GM12891 (cell line): ENCODE data around the gene TEAD3. TPM values are rescaled to one million over a fixed set of nuclear protein-coding genes. Genes with fewer than 3 reads are reported as not detected.
"Not testable (repeated sequence)": the region's sequence is repeated elsewhere in the genome, so short reads cannot be mapped to it uniquely, and the experiment has no call there.

Source experiments
- DNase-seq: peaks from one replicate; pipeline ENCODE4 v3.0.0; 2011; ENCODE audit warnings: low spot score; ENCODE audit not compliant: insufficient read length
- FAIRE-seq: peaks from 2 replicates; lab custom pipeline; 2011; peaks lifted over from hg19 to GRCh38; lab: Jason Lieb, UNC
- PAX5 ChIP-seq: IDR thresholded peaks from 2 replicates; pipeline ENCODE4 v1.6.1; 2011; ENCODE audit warnings: low read length, moderate library complexity, mild to moderate bottlenecking; ENCODE audit not compliant: insufficient read depth, severe bottlenecking
- POLR2A ChIP-seq: IDR thresholded peaks from 2 replicates; pipeline ENCODE4 v1.6.1; 2011; ENCODE audit warnings: low read depth, low read length, control low read depth
- POLR2AphosphoS5 ChIP-seq: IDR thresholded peaks from 2 replicates; pipeline ENCODE4 v1.6.1; 2011; ENCODE audit warnings: low read depth, low read length, control low read depth
- POU2F2 ChIP-seq: IDR thresholded peaks from 2 replicates; pipeline ENCODE4 v1.6.1; 2011; ENCODE audit warnings: low read depth, mild to moderate bottlenecking, control low read depth, low read length, moderate library complexity
- SPI1 ChIP-seq: IDR thresholded peaks from 2 replicates; pipeline ENCODE4 v1.6.1; 2011; ENCODE audit warnings: low read depth, low read length, control low read depth
- TAF1 ChIP-seq: IDR thresholded peaks from 2 replicates; pipeline ENCODE4 v1.6.1; 2011; ENCODE audit warnings: low read depth, low read length, control low read depth
- polyA plus RNA-seq: library from polyadenylated mRNA; unstranded; fragments of >200 nt; gene quantifications from one replicate; pipeline ENCODE4 v1.2.1, GENCODE V29; 2012; ENCODE audit warnings: low read depth, missing spikeins, inconsistent platforms; ENCODE audit not compliant: missing spikeins

Gene TEAD3
- polyA plus RNA-seq, result 0.06 TPM

DNA sequence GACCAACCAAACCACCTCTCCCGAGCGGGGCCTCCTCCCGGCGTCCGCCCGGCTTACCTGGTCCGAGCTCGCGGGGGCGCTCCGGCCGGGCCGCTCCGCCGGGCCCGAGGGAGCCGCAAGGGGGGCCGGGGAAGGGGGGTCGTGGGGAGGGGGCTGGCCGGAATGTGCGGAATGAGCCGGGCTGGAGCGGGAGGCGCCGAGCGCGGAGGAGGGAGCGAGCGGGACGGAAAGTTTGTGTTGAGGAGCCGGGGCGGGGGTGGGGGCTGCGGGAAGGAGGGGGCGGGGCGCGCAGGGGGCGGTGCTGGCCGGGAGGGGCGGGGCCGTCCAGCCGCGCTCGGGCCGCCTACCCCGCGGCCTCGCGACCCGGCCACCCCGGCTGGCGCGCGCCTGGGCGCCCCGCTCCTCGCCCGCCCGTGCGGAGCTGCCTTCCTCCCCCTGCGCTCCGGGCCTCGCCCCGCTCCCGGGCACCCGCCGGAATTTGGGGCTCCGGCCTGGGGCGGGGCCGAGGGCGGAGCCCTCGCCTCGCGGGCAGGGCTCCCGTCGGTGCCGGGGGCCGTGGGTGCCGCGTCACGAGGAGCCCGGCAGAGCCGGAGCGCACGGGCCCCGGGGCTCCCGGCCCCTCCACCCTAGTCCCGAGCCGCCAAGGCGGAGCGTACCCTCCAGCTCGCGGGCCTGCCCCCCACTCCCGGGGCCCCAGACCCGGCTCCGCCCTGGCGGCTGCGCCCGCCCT, at the start of gene TEAD3:
TEAD3 (minus strand) TSS at position 239 of the 730 bp plus-strand sequence.
- TF ChIP-seq POLR2A (no peak), SPI1 (no peak), POLR2AphosphoS5 (no peak), POU2F2 (no peak), TAF1 (no peak), PAX5 (no peak)
- DNase-seq (peak; percentile 89), FAIRE-seq (no peak)

DNA sequence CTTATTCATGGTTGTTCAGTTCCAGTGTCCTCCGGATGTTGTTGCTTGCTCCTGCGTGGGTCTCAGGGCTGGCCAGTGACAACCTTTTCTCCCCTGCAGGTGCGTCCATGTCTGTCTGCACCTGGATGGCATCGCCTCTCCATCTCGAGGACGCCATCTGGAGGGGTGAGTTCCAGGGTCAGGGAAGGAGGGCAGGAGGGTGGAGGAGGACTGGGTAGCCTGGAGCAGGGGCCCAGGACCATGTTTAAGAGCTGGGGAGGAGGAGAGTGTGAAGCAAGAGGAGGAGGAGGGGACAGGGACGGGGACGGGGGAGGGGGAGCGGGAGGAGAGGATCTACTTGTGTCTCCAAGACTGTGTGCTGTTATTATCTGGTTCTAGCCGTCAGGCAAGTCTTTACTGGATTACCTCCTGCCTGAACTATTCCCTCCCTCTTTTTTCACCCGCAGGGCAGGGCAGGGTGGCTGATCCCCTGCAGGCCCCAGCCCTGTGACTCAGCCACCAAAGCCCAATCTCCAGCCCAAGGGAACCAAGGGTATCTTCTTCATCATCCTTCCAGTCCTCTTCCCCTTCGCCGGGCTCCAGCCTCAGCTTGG, 48.0 kb upstream of the TEAD3 start:
- FAIRE-seq (no peak), DNase-seq (no peak)
- TF ChIP-seq POLR2A (no peak), SPI1 (no peak), TAF1 (no peak), PAX5 (no peak), POU2F2 (no peak), POLR2AphosphoS5 (no peak)

DNA sequence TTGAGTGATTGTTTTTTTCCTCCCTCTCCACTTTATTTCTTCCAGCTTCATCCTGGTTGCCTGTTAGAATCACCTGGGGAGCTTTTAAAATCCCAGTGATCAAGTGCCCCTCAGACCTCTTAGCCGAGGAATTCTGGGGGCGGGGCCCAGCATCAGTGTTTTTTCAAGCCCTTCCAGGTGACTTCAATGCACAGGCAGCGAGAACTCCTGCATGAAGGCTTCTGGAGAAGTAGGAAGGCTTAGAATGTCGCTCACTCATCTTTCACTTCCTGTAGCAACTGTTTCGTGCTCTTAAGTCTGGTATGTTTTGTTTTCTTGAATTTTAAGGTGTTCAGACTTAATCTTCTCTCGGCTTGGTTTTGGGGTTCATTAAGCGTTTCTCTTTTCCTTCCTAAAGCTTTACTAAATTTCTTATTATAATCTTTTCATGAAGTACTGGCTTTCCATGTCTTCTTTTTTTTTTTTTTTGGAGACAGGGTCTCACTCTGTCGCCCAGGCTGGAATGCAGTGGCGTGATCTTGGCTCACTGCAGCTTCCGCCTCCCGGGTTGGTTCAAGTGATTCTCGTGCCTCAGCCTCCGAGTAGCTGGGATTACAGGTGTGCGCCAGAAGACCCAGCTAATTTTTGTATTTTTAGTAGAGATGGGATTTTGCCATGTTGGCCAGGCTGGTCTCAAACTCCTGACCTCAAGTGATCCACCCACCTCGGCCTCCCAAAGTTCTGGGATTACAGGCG, 46.7 kb upstream of the TEAD3 start:
- FAIRE-seq, result no peak

DNA sequence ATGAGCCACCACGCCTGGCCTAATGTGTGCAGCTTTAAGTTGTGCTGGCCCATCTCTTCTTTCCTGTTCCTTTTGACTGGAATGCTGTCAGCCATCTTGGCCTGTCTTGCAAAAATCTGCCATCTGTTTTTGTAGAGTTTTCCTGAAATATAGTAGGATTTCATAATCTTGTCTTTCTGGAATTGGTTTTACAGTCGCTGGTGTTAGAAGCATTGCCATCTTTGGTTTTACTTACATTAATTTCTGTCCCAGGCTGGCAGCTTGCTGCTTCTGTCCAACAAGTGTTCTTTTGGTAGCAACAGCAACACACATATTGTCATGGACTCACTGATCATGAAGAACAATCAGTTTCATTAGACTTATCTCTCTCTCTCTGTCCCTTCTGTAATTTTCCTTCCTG, 45.0 kb upstream of the TEAD3 start:
- FAIRE-seq, result no peak
- no peak for DNase-seq

More for the DNA sequence above, 46.7 kb upstream of the TEAD3 start:
- no peak for DNase-seq
- TF ChIP-seq SPI1, result peak; percentile 19; the same call in 1 of the 2 replicates
- TF ChIP-seq PAX5, result no peak

DNA sequence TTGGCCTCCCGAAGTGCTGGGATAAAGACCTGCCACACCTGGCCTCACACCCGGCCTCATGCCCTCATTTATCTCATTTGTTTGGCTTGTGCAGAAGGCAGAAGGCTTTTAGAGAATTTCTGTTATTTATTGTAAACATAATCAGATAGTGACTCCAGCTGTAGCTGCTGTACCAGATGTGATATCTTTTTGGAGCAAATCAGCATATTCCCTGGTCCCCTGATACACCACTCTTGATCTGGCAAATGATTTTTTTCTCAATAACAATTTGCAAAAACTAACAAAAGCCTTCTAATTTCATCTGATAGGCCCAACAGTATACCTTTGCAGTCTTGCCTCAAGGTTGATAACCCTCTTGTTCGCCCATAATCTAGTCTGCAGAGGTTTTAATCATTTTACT, 42.3 kb upstream of the TEAD3 start:
- FAIRE-seq (no peak), DNase-seq (no peak)
- TF ChIP-seq POU2F2, result no peak
- no peak for TF ChIP-seq POLR2A
- TF ChIP-seq PAX5, result no peak
- TF ChIP-seq TAF1, result no peak
- no peak for TF ChIP-seq POLR2AphosphoS5

More for the DNA sequence above, 45.0 kb upstream of the TEAD3 start:
- no peak for TF ChIP-seq POU2F2
- TF ChIP-seq PAX5, result no peak
- TF ChIP-seq SPI1, result no peak
- TF ChIP-seq TAF1, result no peak
- TF ChIP-seq POLR2A, result no peak
- no peak for TF ChIP-seq POLR2AphosphoS5

DNA sequence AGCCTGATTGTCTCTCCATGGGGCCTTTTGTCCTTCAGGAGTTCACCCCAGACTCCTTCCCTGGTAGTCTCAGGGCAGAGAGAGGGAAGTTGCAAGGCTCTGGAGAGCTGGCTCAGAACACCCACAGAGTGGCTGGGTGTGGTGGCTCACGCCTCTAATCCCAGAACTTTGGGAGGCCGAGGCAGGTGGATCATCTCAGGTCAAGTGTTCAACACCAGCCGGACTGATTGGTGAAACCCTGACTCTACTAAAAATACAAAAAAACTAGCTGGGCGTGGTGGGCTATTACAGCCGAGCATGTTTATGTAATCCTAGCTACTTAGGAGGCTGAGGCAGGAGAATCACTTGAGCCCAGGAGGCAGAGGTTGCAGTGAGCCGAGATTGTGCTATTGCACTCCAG, 39.0 kb upstream of the TEAD3 start:
- not testable (repeated sequence) for FAIRE-seq, DNase-seq

DNA sequence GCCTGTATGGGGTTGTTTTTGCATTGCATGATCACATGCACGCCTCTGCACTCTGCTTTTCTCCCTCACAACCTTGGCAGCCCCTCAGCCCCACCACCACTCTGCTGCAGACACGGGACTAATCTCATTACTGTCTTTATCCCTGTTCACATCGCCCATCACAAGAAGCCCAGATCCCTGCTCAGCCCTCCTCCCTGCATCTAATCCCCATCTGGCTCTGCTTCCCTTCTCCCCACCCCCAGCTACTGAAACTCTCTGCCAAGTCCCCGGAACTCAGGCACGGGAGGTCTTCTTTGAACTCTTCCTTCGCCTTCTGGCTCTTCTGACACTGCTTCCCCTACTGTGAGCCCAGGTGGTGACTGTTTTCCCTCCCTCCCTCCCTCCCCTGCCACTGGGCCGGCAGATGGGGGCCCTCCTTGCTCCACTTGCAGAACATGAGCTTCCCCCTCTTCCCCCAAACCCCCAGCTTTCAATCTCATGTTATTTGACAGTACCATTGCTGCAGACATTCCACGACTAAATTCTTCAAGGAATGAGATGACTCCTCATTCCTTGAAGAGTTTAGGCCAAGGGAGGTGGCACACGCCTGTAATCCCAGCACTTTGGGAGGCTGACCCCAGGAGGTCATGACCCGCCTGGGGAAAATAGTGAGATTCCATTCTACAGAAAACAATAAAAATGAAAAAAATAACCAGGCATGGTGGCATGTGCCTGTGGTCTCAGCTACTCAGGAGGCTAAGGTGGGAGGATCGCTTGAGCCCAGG, 37.7 kb upstream of the TEAD3 start:
- DNase-seq, result no peak
- FAIRE-seq, result no peak

DNA sequence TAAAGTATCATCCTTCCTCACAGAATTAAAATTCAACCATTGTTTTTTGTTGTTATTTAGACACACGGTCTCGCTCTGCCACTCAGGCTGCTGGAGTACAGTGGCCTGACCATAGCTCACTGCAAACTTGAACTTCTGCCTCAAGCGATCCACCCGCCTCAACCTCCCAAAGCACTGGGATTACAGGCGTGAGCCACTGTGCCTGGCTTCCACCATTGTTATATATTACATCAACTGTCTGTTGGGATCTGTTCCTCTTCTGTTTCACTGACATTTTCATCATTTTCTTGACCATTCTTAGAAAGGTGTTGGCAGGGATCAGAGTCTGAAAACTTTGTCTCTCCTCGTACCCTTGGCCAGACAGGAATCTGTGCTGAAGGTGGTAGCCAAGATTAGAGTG, 37.1 kb upstream of the TEAD3 start:
- FAIRE-seq (no peak), DNase-seq (no peak)
- TF ChIP-seq POLR2A (no peak), POLR2AphosphoS5 (no peak), SPI1 (no peak), POU2F2 (no peak), TAF1 (no peak), PAX5 (no peak)

More for the DNA sequence above, 37.7 kb upstream of the TEAD3 start:
- no peak for TF ChIP-seq POLR2AphosphoS5
- TF ChIP-seq POLR2A, result no peak
- TF ChIP-seq SPI1, result no peak
- TF ChIP-seq POU2F2, result no peak
- no peak for TF ChIP-seq PAX5
- no peak for TF ChIP-seq TAF1

DNA sequence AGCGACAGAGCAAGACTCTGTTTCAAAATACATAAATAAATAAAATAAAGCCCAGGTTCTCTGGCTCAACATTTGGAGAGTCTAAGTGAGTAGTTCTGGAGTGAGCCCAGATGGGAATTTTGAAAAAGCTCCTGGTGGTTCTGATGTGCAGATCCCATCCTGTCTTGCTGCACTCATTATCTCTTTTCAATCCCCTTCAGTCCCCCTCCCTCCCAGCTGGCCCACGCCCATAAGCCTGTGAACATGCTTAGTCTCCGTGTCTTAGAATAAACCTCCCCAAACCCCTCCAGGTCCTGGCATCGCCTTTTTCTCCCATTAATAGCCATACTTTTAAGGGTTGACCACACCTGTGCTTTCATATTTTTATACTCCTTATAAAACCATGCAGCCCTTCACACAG, 35.2 kb upstream of the TEAD3 start:
- no peak for TF ChIP-seq POLR2AphosphoS5
- no peak for TF ChIP-seq POU2F2
- no peak for TF ChIP-seq PAX5
- TF ChIP-seq TAF1, result no peak
- no peak for TF ChIP-seq POLR2A
- DNase-seq (no peak), FAIRE-seq (no peak)
